ENCODE data around the gene ZRANB3.
"Not testable (repeated sequence)": the region's sequence is repeated elsewhere in the genome, so short reads cannot be mapped to it uniquely, and the experiment has no call there.

Gene ZRANB3

GRCh38 chr2:135169900-135170753 lies 360.9 kb downstream of the ZRANB3 start:
- no peak for DNase-seq

DNA sequence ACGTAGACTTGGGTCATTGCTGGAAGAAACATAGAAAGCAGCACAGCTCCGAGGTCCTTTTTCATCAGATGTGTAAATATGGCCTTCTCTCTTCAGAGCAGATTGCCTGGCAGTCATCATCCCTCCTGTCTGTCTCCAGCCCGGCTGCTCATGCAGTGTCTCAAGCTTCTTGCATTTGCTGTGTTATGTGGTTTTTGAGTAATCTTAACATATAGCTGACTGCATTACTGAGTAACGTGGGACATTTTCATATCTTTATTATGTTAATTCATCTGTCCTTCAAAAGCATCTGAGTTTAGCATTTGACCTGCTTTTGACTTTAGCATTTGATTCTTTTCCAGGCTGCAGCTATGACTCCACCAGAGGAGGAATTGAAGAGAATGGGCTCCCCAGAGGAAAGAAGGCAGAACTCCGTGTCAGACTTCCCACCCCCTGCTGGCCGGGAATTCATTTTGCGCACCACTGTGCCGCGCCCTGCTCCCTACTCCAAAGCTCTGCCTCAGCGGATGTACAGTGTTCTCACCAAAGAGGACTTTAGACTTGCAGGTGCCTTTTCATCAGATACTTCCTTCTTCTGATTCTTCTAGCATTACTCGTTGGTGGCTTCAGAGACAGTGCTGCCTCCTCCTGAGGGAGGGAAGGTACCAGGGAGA lies 362.7 kb downstream of the ZRANB3 start:
- DNase-seq, result no peak

- no peak for DNase-seq
Measured at GRCh38 chr2:135167273-135167672, 363.7 kb downstream of the ZRANB3 start.

DNA sequence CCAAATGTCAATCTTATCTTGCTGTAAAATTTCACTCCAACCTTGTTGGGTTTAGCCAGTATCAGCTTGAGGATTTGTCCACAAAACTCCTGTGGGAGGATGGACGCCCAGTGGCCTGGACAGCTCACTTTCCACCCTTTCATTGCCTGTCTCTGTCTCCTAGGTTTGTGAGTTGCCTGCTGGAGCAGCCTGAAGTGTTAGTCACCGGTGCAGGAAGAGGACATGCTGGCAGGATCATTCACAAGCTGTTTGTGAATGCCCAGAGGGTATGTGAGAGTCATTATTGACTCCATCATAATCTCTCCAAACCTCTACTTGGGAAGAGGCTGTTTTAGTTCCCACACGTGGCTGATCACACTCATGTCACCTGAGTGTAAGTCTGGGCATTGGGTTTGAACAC lies 366.6 kb downstream of the ZRANB3 start:
- no peak for DNase-seq

DNA sequence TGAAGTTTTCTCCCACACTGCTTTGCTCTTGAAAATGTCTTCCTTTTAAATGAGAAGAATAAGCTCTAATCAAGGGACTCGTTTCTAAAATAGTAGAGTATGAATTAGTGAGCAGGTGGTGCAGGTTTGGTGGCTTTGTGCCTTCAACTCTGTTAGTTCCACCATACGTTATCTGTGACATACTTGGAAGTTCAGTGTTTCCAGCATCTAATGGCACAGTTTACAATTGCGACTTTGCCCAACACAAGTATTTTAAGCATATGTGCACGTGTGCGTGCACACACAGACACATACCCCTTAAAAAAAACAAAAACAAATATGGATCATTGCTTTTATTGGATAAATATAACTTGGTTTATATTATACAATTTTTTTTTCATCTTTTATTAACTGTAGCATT lies 367.1 kb downstream of the ZRANB3 start:
- no peak for DNase-seq

- DNase-seq, result no peak
Measured at GRCh38 chr2:135163306-135163705, 367.7 kb downstream of the ZRANB3 start.

GRCh38 chr2:135162786-135163185 lies 368.2 kb downstream of the ZRANB3 start:
- DNase-seq, result no peak

GRCh38 chr2:135162377-135162776 lies 368.6 kb downstream of the ZRANB3 start:
- DNase-seq, result no peak

DNA sequence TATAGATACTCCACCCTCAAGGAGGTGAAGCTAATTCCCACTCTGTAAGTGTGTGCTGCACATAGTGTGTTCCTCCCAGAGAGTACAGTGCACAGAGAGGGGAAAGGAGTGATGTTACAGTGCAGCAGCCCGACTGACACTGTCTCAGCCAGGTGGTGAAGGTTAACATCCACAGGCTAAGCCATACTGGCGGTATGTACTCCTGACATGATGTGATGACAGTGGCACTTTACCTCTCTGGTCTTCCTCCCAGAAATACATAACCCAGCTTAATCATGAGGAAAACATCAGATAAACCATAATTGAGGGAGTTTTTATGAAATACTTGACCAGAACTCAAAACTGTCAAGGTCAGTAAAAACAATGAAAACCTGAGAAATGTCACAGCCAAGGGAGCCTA lies 371.8 kb downstream of the ZRANB3 start:
- no peak for DNase-seq

- DNase-seq, result no peak
Measured at GRCh38 chr2:135157856-135158255, 373.2 kb downstream of the ZRANB3 start.

- no peak for DNase-seq
Measured at GRCh38 chr2:135154962-135155361, 376.1 kb downstream of the ZRANB3 start.

GRCh38 chr2:135152361-135152760 lies 378.7 kb downstream of the ZRANB3 start:
- DNase-seq, result no peak

GRCh38 chr2:135151615-135152014 lies 379.4 kb downstream of the ZRANB3 start:
- DNase-seq, result no peak

DNA sequence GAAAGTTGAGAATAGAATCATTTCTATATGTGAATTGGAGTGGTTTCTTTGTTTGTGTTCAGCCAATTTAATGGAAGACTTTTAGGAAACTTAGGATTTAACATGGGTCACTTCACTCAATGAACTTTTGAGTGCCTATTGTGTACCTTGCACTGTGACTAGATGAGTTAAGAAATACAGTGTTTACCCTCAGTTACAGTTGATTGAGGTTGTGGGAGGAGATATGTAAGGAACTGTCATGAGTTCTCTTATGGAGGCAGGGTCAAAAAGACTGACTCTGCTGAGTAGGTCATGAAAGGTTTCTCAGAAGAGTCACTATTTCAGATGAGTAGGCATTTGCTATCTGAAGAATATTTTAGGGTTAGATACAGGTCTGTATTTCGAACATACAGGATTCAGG lies 380.3 kb downstream of the ZRANB3 start:
- no peak for DNase-seq

GRCh38 chr2:135149251-135149650 lies 381.8 kb downstream of the ZRANB3 start:
- no peak for DNase-seq

- no peak for DNase-seq
Measured at GRCh38 chr2:135144343-135144742, 386.7 kb downstream of the ZRANB3 start.

DNA sequence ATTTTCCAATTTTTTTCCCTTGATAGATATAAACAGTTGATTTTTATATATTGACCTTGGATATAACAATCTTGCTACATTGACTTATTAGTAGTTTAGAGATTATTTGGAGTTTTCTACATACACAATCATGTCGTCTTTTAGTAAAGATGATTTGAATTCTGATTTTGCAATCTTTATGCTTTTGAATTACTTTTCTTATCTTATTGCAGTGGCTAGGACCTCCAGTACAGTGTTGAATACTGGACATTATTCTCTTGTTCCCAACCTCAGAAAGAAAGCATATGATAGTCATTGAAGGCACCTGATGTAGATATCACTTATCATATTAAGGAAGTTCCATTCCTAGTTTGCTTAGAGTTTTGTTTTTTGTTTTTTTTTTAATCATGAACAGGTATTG lies 388.7 kb downstream of the ZRANB3 start:
- DNase-seq, result no peak

GRCh38 chr2:135140606-135141005 lies 390.4 kb downstream of the ZRANB3 start:
- DNase-seq, result no peak

DNA sequence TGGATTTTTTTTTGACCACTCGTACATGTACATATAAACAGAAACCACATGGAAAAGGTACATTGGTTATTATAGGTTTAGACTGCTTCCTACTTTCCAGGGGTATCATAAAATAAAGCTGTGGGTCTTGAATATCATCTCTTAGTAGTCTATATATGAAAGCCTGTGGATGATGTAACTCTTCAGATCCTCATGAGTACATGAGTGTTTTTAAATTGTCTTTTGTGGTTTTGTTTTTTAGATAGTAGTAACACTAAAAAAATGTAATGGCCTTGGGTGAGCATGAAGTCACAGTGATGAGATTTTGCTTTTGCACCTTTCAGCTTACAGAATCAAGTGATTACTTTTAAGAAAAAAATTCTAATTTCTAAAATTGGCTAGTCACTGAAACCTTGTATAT lies 398.7 kb downstream of the ZRANB3 start:
- no peak for DNase-seq

- no peak for DNase-seq
Measured at GRCh38 chr2:135130751-135131150, 400.3 kb downstream of the ZRANB3 start.

DNA sequence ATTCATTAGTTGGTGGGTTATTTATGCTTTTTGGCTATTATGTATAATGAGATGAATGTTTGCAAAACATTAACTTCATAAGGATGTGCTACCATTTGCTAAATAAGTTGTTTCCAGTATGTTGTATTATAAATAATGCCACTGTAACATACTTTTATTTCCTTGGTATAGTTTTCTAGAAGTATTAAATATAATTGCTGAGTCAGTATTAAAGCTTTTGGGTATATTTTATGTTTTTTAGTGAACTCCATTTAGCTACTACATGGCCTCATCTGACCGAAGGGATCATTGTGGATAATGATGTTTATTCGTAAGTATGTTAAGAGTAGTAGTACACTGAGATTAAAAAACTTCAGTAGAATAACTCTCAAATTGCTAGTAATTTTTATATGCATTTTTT lies 405.1 kb downstream of the ZRANB3 start:
- no peak for DNase-seq

- no peak for DNase-seq
Measured at GRCh38 chr2:135124924-135125886, 405.8 kb downstream of the ZRANB3 start.

DNA sequence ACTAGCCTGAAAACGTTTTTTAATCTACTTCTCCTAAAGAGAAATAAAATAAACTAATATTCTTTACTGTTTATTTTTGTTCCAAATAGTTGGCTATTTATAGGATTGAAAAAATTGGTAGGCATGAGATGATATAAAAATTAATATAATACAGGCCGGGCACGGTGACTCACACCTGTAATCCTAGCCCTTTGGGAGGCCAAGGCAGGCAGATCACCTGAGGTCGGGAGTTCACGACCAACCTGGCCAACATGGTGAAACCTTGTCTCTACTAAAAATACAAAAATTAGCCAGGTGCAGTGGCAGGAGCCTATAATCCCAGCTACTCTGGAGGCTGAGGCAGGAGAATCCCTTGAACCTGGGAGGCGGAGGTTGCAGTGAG lies 409.4 kb downstream of the ZRANB3 start:
- DNase-seq, result not testable (repeated sequence)

Measured in activated CD4-positive, alpha-beta T cell treated with anti-CD3 and anti-CD28 coated beads, Interleukin-2, amount 50 U/mL, for 4 hours (primary cell).